ENCODE measurements around the gene ZG16. TPM values are rescaled to one million over a fixed set of nuclear protein-coding genes. Genes with fewer than 3 reads are reported as not detected.

ZG16 gene
- total RNA-seq, 2 experiments from 2014 or later = not detected

- Histone ChIP-seq H3K79me2 (ENCODE audit: insufficient read depth, low read depth, low read length) (peaks cover 19% of the 10 kb centered on the region; the same call in 1 of the 2 replicates), H3K9me3 (ENCODE audit: low read length) (no peaks in the 10 kb centered on the region), H4K20me1 (ENCODE audit: insufficient read depth, low read length) (peaks cover 18% of the 10 kb centered on the region), H3K4me1 (ENCODE audit: insufficient read depth, low read length, poor library complexity, severe bottlenecking) (peaks cover 53% of the 10 kb centered on the region), H2AFZ (ENCODE audit: low read length) (no peak within 1 kb of the TSS), H3K4me2 (ENCODE audit: low read length) (peak within 1 kb of the TSS; percentile 93), H3K36me3 (ENCODE audit: insufficient read depth, low read length) (peaks cover 42% of the 10 kb centered on the region), H3K4me3 (ENCODE audit: low read depth, low read length, poor library complexity, severe bottlenecking) (peak within 1 kb of the TSS; percentile 83), H3K27ac (ENCODE audit: low read depth, low read length, poor library complexity, severe bottlenecking) (no peak within 1 kb of the TSS), H3K9me2 (ENCODE audit: insufficient read depth, low read length) (no peaks in the 10 kb centered on the region)
- intact Hi-C loops (cut with micrococcal nuclease; ENCODE audit: unreplicated experiment) = no loop called here
- BruUV-seq (replicated peaks) = no TSS peak
- DNase-seq (ENCODE audit: low spot score) = no peak
- CTCF ChIA-PET (ENCODE audit: unreplicated experiment) = no interaction called here
- TF ChIP-seq, protein P1, sequence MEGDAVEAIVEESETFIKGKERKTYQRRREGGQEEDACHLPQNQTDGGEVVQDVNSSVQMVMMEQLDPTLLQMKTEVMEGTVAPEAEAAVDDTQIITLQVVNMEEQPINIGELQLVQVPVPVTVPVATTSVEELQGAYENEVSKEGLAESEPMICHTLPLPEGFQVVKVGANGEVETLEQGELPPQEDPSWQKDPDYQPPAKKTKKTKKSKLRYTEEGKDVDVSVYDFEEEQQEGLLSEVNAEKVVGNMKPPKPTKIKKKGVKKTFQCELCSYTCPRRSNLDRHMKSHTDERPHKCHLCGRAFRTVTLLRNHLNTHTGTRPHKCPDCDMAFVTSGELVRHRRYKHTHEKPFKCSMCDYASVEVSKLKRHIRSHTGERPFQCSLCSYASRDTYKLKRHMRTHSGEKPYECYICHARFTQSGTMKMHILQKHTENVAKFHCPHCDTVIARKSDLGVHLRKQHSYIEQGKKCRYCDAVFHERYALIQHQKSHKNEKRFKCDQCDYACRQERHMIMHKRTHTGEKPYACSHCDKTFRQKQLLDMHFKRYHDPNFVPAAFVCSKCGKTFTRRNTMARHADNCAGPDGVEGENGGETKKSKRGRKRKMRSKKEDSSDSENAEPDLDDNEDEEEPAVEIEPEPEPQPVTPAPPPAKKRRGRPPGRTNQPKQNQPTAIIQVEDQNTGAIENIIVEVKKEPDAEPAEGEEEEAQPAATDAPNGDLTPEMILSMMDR (conservative IDR thresholded peaks at IDR 0.05; ENCODE audit: low read length) = no peak
- no peak for TF ChIP-seq EZH2phosphoT487 (IDR thresholded peaks at IDR 0.05; ENCODE audit: borderline replicate concordance, low read depth, low read length)
- POLR2A ChIA-PET = no interaction called here
Observed at GRCh38 chr16:29811896-29812665, 34.0 kb downstream of the ZG16 start, which contains the start of gene PRRT2. TSS of gene PRRT2 (plus strand) at chr16:29812193. CDS start at chr16:29813055, 862 bp downstream.

GRCh38 chr16:29812754-29813643, 34.9 kb downstream of the ZG16 start:
- no peak for TF ChIP-seq EZH2phosphoT487 (IDR thresholded peaks at IDR 0.05; ENCODE audit: borderline replicate concordance, low read depth, low read length)
- Histone ChIP-seq H3K27ac (ENCODE audit: low read depth, low read length, poor library complexity, severe bottlenecking) (no peak overlapping the region), H3K9me2 (ENCODE audit: insufficient read depth, low read length) (no peaks in the 10 kb centered on the region), H3K4me3 (ENCODE audit: low read depth, low read length, poor library complexity, severe bottlenecking) (no peak overlapping the region), H3K4me1 (ENCODE audit: insufficient read depth, low read length, poor library complexity, severe bottlenecking) (peaks cover 57% of the 10 kb centered on the region), H2AFZ (ENCODE audit: low read length) (no peak overlapping the region), H3K79me2 (ENCODE audit: insufficient read depth, low read depth, low read length) (peaks cover 27% of the 10 kb centered on the region; the same call in 1 of the 2 replicates), H4K20me1 (ENCODE audit: insufficient read depth, low read length) (peaks cover 18% of the 10 kb centered on the region), H3K4me2 (ENCODE audit: low read length) (no peak overlapping the region), H3K36me3 (ENCODE audit: insufficient read depth, low read length) (peaks cover 38% of the 10 kb centered on the region), H3K9me3 (ENCODE audit: low read length) (no peaks in the 10 kb centered on the region)
- ChIA-PET POLR2A (no interaction called here), CTCF (ENCODE audit: unreplicated experiment) (no interaction called here)
- no peak for DNase-seq (ENCODE audit: low spot score)
- intact Hi-C loops (cut with micrococcal nuclease; ENCODE audit: unreplicated experiment) = no loop called here
- no TSS peak for BruUV-seq (replicated peaks)
